ENCODE results near the gene LHX4. TPM values are rescaled to one million over a fixed set of nuclear protein-coding genes. Genes with fewer than 3 reads are reported as not detected.
A peak's percentile ranks its signal among the peaks of the same experiment; 100 is the strongest.

The LHX4 gene
- total and polyA plus RNA-seq, 2 of the 4 experiments (the other 2 are of a cell fraction), result 0.05 to 0.18 TPM

GRCh38 chr1:180269645-180270529 is 39.8 kb downstream of the LHX4 start:
- Histone ChIP-seq H4K91ac (ENCODE audit: insufficient read depth, low read depth, low read length) (no peak overlapping the region; the same call in 1 of the 2 replicates), H2BK5ac (ENCODE audit: low read depth, low read length, poor library complexity, severe bottlenecking) (no peak overlapping the region), H4K20me1 (ENCODE audit: insufficient read depth, low read length) (peaks cover 7% of the 10 kb centered on the region; the same call in 1 of the 2 replicates), H4K8ac (ENCODE audit: low read depth in 2 of 2, low read length in 2 of 2) (no peak overlapping the region), H3K9ac (ENCODE audit: low read depth, low read length) (no peak overlapping the region), H3K79me1 (ENCODE audit: low read depth in 1 of 2, low read length in 2 of 2) (no peaks in the 10 kb centered on the region), H3K9me3 (ENCODE audit: control insufficient read depth, insufficient read depth, low read length) (no peaks in the 10 kb centered on the region), H3K4me3 (ENCODE audit: insufficient read depth, low read depth, low read length) (no peak overlapping the region), H2BK20ac (ENCODE audit: low read depth, low read length) (0 out of 2 replicates have a peak overlapping the region, but pooled peaks have one; percentile 1), H3K4me2 (ENCODE audit: low read depth, low read length) (no peak overlapping the region), H3K14ac (replicated peaks; ENCODE audit: low read depth, low read length) (no peak overlapping the region), H2AK9ac (replicated peaks; ENCODE audit: low read depth, low read length, poor library complexity) (no peak overlapping the region), H3K23ac (ENCODE audit: low read depth, low read length) (no peak overlapping the region), H2AFZ (replicated peaks; ENCODE audit: low read length, poor library complexity) (no peak overlapping the region), H3K4me1 (ENCODE audit: control insufficient read depth, insufficient read depth, low read length) (peaks cover 9% of the 10 kb centered on the region), H3K9me1 (ENCODE audit: insufficient read depth, low read length) (peaks cover 14% of the 10 kb centered on the region; the same call in 1 of the 2 replicates), H4K5ac (ENCODE audit: low read depth, low read length) (no peak overlapping the region), H3K56ac (ENCODE audit: extremely low read depth, insufficient read depth, low read length) (no peak overlapping the region), H2BK120ac (ENCODE audit: low read depth, low read length) (no peak overlapping the region), H3K27ac (ENCODE audit: insufficient read depth, low read length) (no peak overlapping the region), H2AK5ac (ENCODE audit: low read depth, low read length) (peak overlapping the region; percentile 0; the same call in 1 of the 2 replicates), H3K4ac (ENCODE audit: low read depth, low read length) (0 out of 2 replicates have a peak overlapping the region, but pooled peaks have one; percentile 15), H3K36me3 (ENCODE audit: control insufficient read depth, insufficient read depth, low read length) (peaks cover 18% of the 10 kb centered on the region; the same call in 1 of the 2 replicates), H3K27me3 (ENCODE audit: control insufficient read depth, insufficient read depth, low read length) (no peaks in the 10 kb centered on the region), H2BK15ac (ENCODE audit: low read depth, low read length) (no peak overlapping the region), H3K18ac (ENCODE audit: low read depth, low read length) (no peak overlapping the region)
- ChIA-PET POLR2A (ENCODE audit: unreplicated experiment) (no interaction called here), CTCF (interaction anchor here (0.7 to 1.6 kb wide), 7 partner anchors 9 to 211 kb away, joined by 3 to 7 read pairs (median 3); no protein-coding TSS in a partner anchor)
- 89% methylated on average over 5 of the region's 14 CpGs; no CpG with 5 or more reads in 1 of the 2 experiments for WGBS, 2 experiments (ENCODE audit: extremely low coverage in 2 of 2, insufficient read length in 1 of 2)
- in situ Hi-C loops (cut with MboI; ENCODE audit: low sequenced_read_pairs), result loop anchor here (25.0 kb wide), 1 partner anchor 892 kb away; no protein-coding TSS in a partner anchor
- intact Hi-C loops (cut with micrococcal nuclease), result no loop called here
- no TSS peak for BruUV-seq (replicated peaks)
- dilution Hi-C loops (cut with HindIII; ENCODE audit: low sequenced_read_pairs, unreplicated experiment), result no loop called here
- DNase-seq (no peak), ATAC-seq (ENCODE audit: low read depth) (no peak)
- no peak for TF ChIP-seq RCOR1 (IDR thresholded peaks at IDR 0.05; ENCODE audit: insufficient replicate concordance, low read length)
- TF ChIP-seq, protein P1, sequence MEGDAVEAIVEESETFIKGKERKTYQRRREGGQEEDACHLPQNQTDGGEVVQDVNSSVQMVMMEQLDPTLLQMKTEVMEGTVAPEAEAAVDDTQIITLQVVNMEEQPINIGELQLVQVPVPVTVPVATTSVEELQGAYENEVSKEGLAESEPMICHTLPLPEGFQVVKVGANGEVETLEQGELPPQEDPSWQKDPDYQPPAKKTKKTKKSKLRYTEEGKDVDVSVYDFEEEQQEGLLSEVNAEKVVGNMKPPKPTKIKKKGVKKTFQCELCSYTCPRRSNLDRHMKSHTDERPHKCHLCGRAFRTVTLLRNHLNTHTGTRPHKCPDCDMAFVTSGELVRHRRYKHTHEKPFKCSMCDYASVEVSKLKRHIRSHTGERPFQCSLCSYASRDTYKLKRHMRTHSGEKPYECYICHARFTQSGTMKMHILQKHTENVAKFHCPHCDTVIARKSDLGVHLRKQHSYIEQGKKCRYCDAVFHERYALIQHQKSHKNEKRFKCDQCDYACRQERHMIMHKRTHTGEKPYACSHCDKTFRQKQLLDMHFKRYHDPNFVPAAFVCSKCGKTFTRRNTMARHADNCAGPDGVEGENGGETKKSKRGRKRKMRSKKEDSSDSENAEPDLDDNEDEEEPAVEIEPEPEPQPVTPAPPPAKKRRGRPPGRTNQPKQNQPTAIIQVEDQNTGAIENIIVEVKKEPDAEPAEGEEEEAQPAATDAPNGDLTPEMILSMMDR (conservative IDR thresholded peaks at IDR 0.05; ENCODE audit: low read depth, low read length), result peak; percentile 27; the same call in 1 of the 2 replicates

All from IMR-90 (cell line).